HG02759 (cell line): ENCODE results near the gene ASTN2.
"Not testable (repeated sequence)": the region's sequence is repeated elsewhere in the genome, so short reads cannot be mapped to it uniquely, and the experiment has no call there.

Experiments
- ATAC-seq: cut with Tn5 transposase; IDR thresholded peaks from one replicate; pipeline ENCODE4 v1.9.1; 2021; ENCODE audit warnings: mild to moderate bottlenecking, moderate library complexity; ENCODE audit not compliant: unreplicated experiment

The ASTN2 gene

GRCh38 chr9:116935149-116935897 lies 479.5 kb downstream of the ASTN2 start:
- ATAC-seq: no peak

GRCh38 chr9:116934131-116934530 lies 480.7 kb downstream of the ASTN2 start:
- ATAC-seq: no peak

- no peak for ATAC-seq
Measured at GRCh38 chr9:116933251-116933650, 481.6 kb downstream of the ASTN2 start.

GRCh38 chr9:116929621-116930020 lies 485.2 kb downstream of the ASTN2 start:
- ATAC-seq: no peak

- ATAC-seq: no peak
Measured at GRCh38 chr9:116928884-116929283, 486.0 kb downstream of the ASTN2 start.

GRCh38 chr9:116928289-116928688 lies 486.6 kb downstream of the ASTN2 start:
- no peak for ATAC-seq

- no peak for ATAC-seq
Measured at GRCh38 chr9:116927726-116928125, 487.1 kb downstream of the ASTN2 start.

GRCh38 chr9:116925121-116925520 lies 489.7 kb downstream of the ASTN2 start:
- no peak for ATAC-seq

GRCh38 chr9:116924462-116925110 lies 490.3 kb downstream of the ASTN2 start:
- ATAC-seq: no peak

GRCh38 chr9:116917895-116918508 lies 496.9 kb downstream of the ASTN2 start:
- not testable (repeated sequence) for ATAC-seq

- no peak for ATAC-seq
Measured at GRCh38 chr9:116913536-116913935, 501.3 kb downstream of the ASTN2 start.

- ATAC-seq: no peak
Measured at GRCh38 chr9:116910201-116910600, 504.7 kb downstream of the ASTN2 start.

- no peak for ATAC-seq
Measured at GRCh38 chr9:116907989-116908388, 506.9 kb downstream of the ASTN2 start.

GRCh38 chr9:116905171-116905588 lies 509.7 kb downstream of the ASTN2 start:
- no peak for ATAC-seq

- no peak for ATAC-seq
Measured at GRCh38 chr9:116904165-116904564, 510.7 kb downstream of the ASTN2 start.

- no peak for ATAC-seq
Measured at GRCh38 chr9:116901260-116901659, 513.6 kb downstream of the ASTN2 start.

GRCh38 chr9:116900543-116900942 lies 514.3 kb downstream of the ASTN2 start:
- no peak for ATAC-seq

GRCh38 chr9:116900007-116900367 lies 514.9 kb downstream of the ASTN2 start:
- no peak for ATAC-seq

GRCh38 chr9:116899337-116900006 lies 515.4 kb downstream of the ASTN2 start:
- ATAC-seq: no peak

- not testable (repeated sequence) for ATAC-seq
Measured at GRCh38 chr9:116898131-116898530, 516.7 kb downstream of the ASTN2 start.

GRCh38 chr9:116897201-116897600 lies 517.7 kb downstream of the ASTN2 start:
- no peak for ATAC-seq

GRCh38 chr9:116895961-116896360 lies 518.9 kb downstream of the ASTN2 start:
- ATAC-seq: no peak
